A549 (cell line): ENCODE data around the gene SMIM10L2A.

Experiments used
- BHLHE40 ChIP-seq: IDR thresholded peaks from 2 replicates; pipeline ENCODE4 v1.6.1; 2012; ENCODE audit warnings: low read depth, low read length, inconsistent platforms
- CBX8 ChIP-seq: fragments of 200-600 bp; sonication (generic); IDR thresholded peaks from 2 replicates; pipeline ENCODE4 v1.6.1; 2016
- NFE2L2 ChIP-seq: fragments of 150-350 bp; conservative IDR thresholded peaks from 2 replicates; pipeline ENCODE4 v1.6.1; 2014; ENCODE audit warnings: low read length
- NPAS2 ChIP-seq: fragments of 250-450 bp; sonication (Bioruptor Pico); IDR thresholded peaks from 2 replicates; pipeline ENCODE4 v1.8.0; 2022; ENCODE audit warnings: mild to moderate bottlenecking, moderate library complexity, borderline replicate concordance
- NR3C1 ChIP-seq: fragments of >200 bp; sonication (Bioruptor Twin); formaldehyde crosslinking; IDR thresholded peaks from 3 replicates; pipeline ENCODE4 v1.6.1; 2017
- SREBF2 ChIP-seq: fragments of 450-650 bp; IDR thresholded peaks from 2 replicates; pipeline ENCODE4 v1.6.1; 2014; ENCODE audit warnings: mild to moderate bottlenecking, moderate library complexity
- TF ChIP-seq, protein P1 (sequence below): fragments of >200 bp; sonication (Bioruptor Twin); formaldehyde crosslinking; IDR thresholded peaks from 3 replicates; pipeline ENCODE4 v1.5.1; 2016
- TF ChIP-seq, protein P2 (sequence below): IDR thresholded peaks from 2 replicates; pipeline ENCODE4 v1.6.1; 2012; ENCODE audit warnings: low read depth, borderline replicate concordance

DNA sequence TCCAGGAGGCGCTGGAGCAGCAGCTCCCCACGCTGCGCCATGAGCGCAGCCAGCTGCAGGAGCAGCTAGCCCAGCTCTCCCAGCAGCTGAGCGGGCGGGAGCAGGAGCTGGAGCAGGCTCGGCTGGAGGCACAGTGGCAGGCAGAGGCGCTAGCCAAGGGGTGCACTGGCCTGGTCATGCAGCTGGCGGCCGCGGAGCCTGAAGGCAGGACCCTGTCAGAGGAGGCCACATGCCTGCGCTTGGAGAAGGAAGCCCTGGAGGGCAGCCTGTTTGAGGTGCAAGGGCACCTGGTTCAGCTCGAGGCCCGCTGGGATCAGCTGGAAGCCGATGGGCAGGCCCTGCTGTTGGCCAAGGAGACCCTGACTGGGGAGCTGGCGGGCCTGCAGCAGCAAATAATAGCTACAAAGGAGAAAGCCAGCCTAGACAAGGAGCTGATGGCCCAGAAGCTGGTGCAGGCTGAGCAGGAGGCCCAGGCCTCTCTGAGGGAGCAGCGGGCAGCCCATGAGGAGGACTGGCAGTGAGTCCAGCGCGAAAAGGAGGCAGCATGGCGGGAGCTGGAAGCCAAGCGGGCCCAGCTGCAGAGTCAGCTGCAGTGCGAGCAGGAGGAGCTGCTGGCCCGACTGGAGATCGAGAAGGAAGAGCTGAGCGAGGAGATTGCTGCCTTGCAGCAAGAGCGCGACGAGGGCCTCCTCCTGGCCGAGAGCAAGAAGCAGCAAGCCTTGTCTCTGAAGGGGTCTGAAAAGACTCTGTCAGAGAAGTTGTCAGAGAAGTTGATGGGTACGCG, 13.6 kb downstream of the SMIM10L2A start:
- TF ChIP-seq NFE2L2 (no peak), CBX8 (no peak), NPAS2 (CRISPR knock-in tag) (no peak), NR3C1 (no peak), BHLHE40 (no peak), SREBF2 (no peak)
- TF ChIP-seq, protein P1, sequence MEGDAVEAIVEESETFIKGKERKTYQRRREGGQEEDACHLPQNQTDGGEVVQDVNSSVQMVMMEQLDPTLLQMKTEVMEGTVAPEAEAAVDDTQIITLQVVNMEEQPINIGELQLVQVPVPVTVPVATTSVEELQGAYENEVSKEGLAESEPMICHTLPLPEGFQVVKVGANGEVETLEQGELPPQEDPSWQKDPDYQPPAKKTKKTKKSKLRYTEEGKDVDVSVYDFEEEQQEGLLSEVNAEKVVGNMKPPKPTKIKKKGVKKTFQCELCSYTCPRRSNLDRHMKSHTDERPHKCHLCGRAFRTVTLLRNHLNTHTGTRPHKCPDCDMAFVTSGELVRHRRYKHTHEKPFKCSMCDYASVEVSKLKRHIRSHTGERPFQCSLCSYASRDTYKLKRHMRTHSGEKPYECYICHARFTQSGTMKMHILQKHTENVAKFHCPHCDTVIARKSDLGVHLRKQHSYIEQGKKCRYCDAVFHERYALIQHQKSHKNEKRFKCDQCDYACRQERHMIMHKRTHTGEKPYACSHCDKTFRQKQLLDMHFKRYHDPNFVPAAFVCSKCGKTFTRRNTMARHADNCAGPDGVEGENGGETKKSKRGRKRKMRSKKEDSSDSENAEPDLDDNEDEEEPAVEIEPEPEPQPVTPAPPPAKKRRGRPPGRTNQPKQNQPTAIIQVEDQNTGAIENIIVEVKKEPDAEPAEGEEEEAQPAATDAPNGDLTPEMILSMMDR: no peak
- TF ChIP-seq, protein P2, sequence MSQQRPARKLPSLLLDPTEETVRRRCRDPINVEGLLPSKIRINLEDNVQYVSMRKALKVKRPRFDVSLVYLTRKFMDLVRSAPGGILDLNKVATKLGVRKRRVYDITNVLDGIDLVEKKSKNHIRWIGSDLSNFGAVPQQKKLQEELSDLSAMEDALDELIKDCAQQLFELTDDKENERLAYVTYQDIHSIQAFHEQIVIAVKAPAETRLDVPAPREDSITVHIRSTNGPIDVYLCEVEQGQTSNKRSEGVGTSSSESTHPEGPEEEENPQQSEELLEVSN: no peak
